ENCODE measurements around the gene COG2. TPM values are rescaled to one million over a fixed set of nuclear protein-coding genes. Genes with fewer than 3 reads are reported as not detected.

Gene COG2
- total RNA-seq, 1 donor from 2014 or later = 26.7 TPM

DNA sequence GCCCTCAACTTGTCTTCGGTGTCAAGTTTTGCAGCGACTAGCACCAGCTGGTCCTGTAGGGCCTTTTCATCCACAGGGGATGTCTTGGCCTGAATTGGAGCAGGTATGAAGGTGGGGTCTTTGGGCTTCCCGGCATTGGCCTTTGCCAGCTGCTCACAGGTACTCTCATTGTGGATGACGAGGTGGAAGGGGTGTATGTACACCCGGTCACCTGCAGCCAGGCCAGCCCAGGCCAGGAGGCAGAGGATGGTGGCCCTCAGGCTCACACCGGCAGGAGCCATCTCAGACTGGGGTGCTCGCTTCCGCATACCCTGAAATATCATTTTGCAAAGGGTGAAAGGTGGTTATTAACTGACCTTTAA, 68.2 kb downstream of the COG2 start:
- no peak for DNase-seq
- H3K27me3 ChIP-seq = no peaks in the 10 kb centered on the region
- no peak overlapping the region for H3K4me3 ChIP-seq
- peaks cover 4% of the 10 kb centered on the region for H3K4me1 ChIP-seq
- intact Hi-C loops (cut with DNase I) = no loop called here
- no peak for ATAC-seq
- no peaks in the 10 kb centered on the region for H3K36me3 ChIP-seq
- no peaks in the 10 kb centered on the region for H3K9me3 ChIP-seq
- no peak overlapping the region for H3K27ac ChIP-seq
- TF ChIP-seq, protein P1, sequence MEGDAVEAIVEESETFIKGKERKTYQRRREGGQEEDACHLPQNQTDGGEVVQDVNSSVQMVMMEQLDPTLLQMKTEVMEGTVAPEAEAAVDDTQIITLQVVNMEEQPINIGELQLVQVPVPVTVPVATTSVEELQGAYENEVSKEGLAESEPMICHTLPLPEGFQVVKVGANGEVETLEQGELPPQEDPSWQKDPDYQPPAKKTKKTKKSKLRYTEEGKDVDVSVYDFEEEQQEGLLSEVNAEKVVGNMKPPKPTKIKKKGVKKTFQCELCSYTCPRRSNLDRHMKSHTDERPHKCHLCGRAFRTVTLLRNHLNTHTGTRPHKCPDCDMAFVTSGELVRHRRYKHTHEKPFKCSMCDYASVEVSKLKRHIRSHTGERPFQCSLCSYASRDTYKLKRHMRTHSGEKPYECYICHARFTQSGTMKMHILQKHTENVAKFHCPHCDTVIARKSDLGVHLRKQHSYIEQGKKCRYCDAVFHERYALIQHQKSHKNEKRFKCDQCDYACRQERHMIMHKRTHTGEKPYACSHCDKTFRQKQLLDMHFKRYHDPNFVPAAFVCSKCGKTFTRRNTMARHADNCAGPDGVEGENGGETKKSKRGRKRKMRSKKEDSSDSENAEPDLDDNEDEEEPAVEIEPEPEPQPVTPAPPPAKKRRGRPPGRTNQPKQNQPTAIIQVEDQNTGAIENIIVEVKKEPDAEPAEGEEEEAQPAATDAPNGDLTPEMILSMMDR (IDR thresholded peaks at IDR 0.05) = no peak

GRCh38 chr1:230711245-230711644, 69.0 kb downstream of the COG2 start:
- Histone ChIP-seq H3K9me3 (no peaks in the 10 kb centered on the region), H3K36me3 (no peaks in the 10 kb centered on the region), H3K27me3 (no peaks in the 10 kb centered on the region), H3K4me1 (peaks cover 4% of the 10 kb centered on the region), H3K27ac (no peak overlapping the region), H3K4me3 (no peak overlapping the region)
- intact Hi-C loops (cut with DNase I) = no loop called here
- ATAC-seq (no peak), DNase-seq (no peak)
- TF ChIP-seq, protein P1 (IDR thresholded peaks at IDR 0.05) = no peak

GRCh38 chr1:230712470-230712942, 70.2 kb downstream of the COG2 start:
- no peaks in the 10 kb centered on the region for H3K27me3 ChIP-seq
- H3K4me1 ChIP-seq = peaks cover 4% of the 10 kb centered on the region
- no peak overlapping the region for H3K4me3 ChIP-seq
- no peak overlapping the region for H3K27ac ChIP-seq
- ATAC-seq = no peak
- intact Hi-C loops (cut with DNase I) = no loop called here
- no peak for DNase-seq
- no peaks in the 10 kb centered on the region for H3K9me3 ChIP-seq
- TF ChIP-seq, protein P1 (IDR thresholded peaks at IDR 0.05) = no peak
- H3K36me3 ChIP-seq = no peaks in the 10 kb centered on the region

DNA sequence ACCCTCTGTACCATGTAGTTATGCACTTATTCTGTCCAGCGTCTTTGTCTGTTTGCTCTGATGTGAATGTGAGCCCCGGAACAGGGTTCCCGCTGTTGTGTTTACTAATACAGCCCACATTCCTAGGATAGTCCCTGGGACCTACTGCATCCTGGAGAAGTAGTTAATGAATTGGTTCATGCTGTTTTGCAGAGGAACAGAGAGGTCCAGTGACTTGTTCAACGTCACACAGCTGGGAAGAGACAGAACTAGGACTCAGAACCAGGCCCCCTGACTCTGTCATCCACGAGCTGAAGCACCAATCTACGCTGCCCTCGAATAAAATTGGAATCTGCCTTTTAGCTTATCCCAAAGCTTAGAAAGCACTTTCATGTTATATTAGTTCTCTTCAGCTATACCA, 70.9 kb downstream of the COG2 start:
- H3K9me3 ChIP-seq = no peaks in the 10 kb centered on the region
- TF ChIP-seq, protein P1 (IDR thresholded peaks at IDR 0.05) = no peak
- H3K36me3 ChIP-seq = no peaks in the 10 kb centered on the region
- intact Hi-C loops (cut with DNase I) = no loop called here
- DNase-seq (no peak), ATAC-seq (no peak)
- no peak overlapping the region for H3K27ac ChIP-seq
- H3K4me3 ChIP-seq = no peak overlapping the region
- H3K4me1 ChIP-seq = peaks cover 4% of the 10 kb centered on the region
- H3K27me3 ChIP-seq = no peaks in the 10 kb centered on the region

GRCh38 chr1:230713547-230713914, 71.2 kb downstream of the COG2 start:
- Histone ChIP-seq H3K9me3 (no peaks in the 10 kb centered on the region), H3K27me3 (no peaks in the 10 kb centered on the region), H3K27ac (no peak overlapping the region), H3K4me1 (peaks cover 4% of the 10 kb centered on the region), H3K36me3 (no peaks in the 10 kb centered on the region), H3K4me3 (no peak overlapping the region)
- ATAC-seq (no peak), DNase-seq (no peak)
- intact Hi-C loops (cut with DNase I) = no loop called here
- TF ChIP-seq, protein P1 (IDR thresholded peaks at IDR 0.05) = no peak

All from upper lobe of right lung (tissue), 1 donor.